GM18907 (cell line): ENCODE data around the gene HIGD2A.

ENCODE experiments used
- ATAC-seq: cut with Tn5 transposase; IDR thresholded peaks from one replicate; pipeline ENCODE4 v1.9.1; 2021; ENCODE audit warnings: mild to moderate bottlenecking, moderate library complexity; ENCODE audit not compliant: unreplicated experiment

Gene HIGD2A

GRCh38 chr5:176368726-176369125 lies 19.8 kb upstream of the HIGD2A start:
- no peak for ATAC-seq

DNA sequence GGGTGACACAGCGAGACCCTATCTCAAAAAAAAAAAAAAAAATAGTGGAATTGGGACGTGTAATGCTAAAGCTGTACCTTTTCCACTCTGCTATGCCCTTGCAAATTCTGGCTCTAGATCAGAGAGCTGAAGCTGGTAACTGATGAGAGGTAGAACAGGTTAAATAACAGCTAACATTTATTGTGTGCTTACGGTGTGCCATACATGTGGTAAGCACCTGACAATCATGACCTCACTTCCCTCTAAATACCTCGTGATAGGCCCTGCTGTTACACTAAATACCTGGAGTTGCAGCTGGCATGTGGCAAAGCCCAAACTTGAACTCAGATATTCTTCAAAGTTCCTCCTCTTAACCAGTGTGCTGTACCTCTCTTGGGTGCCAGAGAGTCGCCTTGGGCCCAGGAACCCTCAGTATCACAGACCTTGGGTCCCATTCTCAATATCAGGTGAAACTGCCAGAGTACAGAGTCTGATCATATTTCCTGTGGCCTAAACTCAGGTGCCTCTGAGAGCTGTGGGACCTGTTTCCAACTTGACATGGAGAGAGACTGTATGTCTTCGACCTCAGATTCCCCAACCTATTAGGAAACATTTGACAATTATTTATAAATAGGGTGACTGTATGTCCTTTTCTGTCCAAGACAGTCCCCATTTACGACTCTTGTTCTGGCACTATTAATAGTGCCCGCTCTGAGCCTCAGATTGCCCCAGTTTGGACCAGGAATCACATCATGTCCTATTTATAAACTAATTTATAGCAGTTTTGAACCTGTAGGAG lies 18.4 kb upstream of the HIGD2A start:
- no peak for ATAC-seq

- no peak for ATAC-seq
Observed at GRCh38 chr5:176371621-176372539, 16.7 kb upstream of the HIGD2A start.

- no peak for ATAC-seq
Observed at GRCh38 chr5:176373100-176373818, 15.3 kb upstream of the HIGD2A start.

GRCh38 chr5:176379881-176380280 lies 8.7 kb upstream of the HIGD2A start:
- no peak for ATAC-seq

- ATAC-seq, result no peak
Observed at GRCh38 chr5:176381423-176381822, 7.1 kb upstream of the HIGD2A start.

DNA sequence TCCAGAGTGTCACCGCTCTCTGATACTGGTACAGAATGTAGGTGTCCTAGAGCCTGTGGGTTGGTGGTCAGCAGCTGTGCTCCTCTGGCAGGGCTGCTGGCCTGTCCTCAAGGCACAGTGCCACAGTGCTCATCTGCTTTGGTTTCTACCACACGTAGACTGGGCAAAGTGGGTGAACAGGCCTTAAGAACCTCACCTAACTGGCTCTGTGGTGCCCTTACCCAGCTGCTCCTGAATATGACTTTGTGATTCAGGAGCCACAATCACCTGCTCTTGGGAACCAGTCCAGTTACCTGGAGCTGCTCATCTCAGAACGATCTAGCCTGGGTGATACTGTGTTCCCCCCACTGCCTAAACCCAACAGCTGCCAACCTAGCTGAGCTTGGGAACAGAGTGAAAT lies 6.6 kb upstream of the HIGD2A start:
- ATAC-seq, result no peak

GRCh38 chr5:176382721-176383120 lies 5.8 kb upstream of the HIGD2A start:
- no peak for ATAC-seq

GRCh38 chr5:176383248-176383905 lies 5.2 kb upstream of the HIGD2A start:
- no peak for ATAC-seq

- no peak for ATAC-seq
Observed at GRCh38 chr5:176383961-176384360, 4.6 kb upstream of the HIGD2A start.

GRCh38 chr5:176384366-176384930 lies 4.1 kb upstream of the HIGD2A start:
- no peak for ATAC-seq

- ATAC-seq, result no peak
Observed at GRCh38 chr5:176384991-176385390, 3.6 kb upstream of the HIGD2A start.

DNA sequence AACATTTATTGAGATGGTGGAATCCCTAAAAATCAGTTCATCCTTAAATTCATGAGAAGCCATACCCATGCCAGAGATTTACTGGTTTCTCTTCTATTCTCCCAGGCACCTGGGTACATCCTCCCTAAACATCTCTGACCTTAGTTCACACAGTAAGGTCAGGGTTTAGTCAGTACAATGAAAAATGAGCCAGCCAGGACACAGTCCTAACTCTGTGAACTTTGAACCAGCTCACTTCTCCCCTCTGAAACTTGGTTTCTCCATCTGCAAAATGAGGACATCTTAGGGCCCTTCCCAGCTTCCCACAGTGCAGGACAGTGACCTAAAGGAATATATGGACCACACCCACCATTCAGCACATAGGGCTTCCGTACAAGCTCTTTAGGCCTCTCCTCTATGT lies 2.1 kb upstream of the HIGD2A start:
- no peak for ATAC-seq

DNA sequence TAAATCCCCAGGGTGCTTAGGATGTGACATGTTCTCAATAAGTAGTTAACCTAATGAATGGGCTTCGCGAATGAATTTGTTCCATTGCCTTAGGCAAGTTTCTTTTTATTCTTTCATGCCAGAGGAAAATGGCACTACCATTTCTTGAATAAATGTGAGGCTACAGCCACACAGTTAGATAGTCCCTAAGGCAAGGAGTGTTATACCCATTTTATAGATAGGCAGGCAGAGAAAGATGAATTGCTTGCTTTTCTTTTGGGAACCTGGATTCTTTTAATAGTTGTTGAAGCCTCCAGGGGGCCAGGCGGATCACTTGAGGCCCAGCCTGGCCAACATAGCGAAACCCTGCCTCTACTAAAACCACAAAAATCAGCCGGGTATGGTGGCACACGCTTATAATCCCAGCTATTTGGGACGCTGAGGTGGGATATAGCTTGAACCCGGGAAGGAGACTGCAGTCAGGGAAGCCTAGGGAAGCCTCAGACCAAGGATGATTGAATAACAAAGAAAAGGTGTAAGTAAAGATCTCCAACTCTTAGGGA lies 1.1 kb upstream of the HIGD2A start:
- no peak for ATAC-seq

DNA sequence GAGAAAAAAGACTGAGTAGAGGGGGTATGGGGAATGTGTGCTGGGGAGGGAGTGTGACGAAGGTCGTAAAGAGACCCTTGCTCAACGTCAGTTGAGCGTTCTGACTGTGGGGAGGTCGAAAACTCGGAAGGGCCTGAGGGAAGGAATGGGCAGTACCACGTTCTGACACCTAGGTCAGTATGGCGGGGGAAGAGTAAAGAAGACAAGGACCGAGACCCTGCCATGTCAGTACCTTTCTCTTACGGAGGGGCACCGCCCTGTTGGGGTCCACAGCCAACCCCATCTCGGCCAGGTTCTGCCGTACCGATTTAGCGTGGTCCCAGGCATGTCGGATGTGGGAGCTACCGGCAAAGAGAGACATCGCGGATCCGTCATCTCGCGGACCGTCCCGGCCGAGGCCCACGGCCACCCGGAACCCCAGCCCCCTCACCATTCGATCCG lies 528 bp upstream of the HIGD2A start:
- no peak for ATAC-seq

GRCh38 chr5:176389135-176390123 lies 878 bp downstream of the HIGD2A start:
- ATAC-seq, result peak; percentile 33

GRCh38 chr5:176391479-176391878 lies 2.9 kb downstream of the HIGD2A start:
- no peak for ATAC-seq

DNA sequence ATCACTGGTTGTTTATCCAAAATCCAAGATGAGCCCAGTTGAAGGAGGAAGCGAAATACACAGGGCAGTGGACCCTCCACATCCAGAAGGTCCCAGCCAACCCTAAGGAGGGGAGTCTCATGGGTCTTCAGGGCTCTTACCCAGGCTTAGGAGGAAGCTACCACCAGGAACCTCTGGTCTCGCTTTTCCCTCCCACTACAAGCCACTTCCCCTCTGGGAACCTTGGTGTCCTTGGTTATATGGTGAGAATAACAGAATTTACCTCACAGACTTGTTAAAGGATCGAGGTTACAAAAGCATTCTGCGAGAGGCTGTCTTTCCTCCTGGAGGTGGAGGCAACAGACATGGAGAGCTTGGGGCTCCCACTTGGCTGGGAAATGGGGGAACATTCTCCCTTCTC lies 3.4 kb downstream of the HIGD2A start:
- ATAC-seq, result no peak

DNA sequence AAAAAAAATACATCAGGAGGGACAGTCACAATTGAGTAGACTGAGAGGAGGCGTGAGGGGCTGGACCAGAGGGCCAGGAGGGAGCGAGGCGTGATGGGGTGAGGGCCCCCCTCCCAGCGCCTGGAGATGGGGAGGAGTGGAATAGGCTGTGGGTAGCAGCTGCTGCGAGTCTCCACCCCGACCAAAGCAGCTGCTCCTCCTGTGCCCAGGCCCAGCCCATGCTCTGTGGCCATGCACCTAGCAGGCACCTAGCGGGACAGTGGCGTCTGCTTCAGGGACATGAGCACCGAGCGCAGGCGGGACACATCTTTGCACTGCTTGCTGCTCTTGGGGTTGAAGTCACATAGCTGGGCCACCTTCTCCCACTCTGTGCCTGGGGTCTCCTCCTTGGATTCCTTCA lies 4.0 kb downstream of the HIGD2A start:
- no peak for ATAC-seq
